OCI-LY7 (cell line): Measurements from ENCODE around the gene RPP25L.

Experiments used
- EZH2phosphoT487 ChIP-seq: fragments of 200-600 bp; sonication (generic); IDR thresholded peaks from 2 replicates; pipeline ENCODE4 v1.6.1; 2018; ENCODE audit warnings: low read depth, borderline replicate concordance, mild to moderate bottlenecking, mixed run types, antibody characterized with exemption, low read length, moderate library complexity, mixed read lengths
- TF ChIP-seq, protein P1 (sequence below): fragments of 200-600 bp; sonication (generic); conservative IDR thresholded peaks from 2 replicates; pipeline ENCODE4 v1.5.1; 2014; ENCODE audit warnings: mild to moderate bottlenecking, antibody characterized with exemption, low read length, moderate library complexity, mixed read lengths

DNA sequence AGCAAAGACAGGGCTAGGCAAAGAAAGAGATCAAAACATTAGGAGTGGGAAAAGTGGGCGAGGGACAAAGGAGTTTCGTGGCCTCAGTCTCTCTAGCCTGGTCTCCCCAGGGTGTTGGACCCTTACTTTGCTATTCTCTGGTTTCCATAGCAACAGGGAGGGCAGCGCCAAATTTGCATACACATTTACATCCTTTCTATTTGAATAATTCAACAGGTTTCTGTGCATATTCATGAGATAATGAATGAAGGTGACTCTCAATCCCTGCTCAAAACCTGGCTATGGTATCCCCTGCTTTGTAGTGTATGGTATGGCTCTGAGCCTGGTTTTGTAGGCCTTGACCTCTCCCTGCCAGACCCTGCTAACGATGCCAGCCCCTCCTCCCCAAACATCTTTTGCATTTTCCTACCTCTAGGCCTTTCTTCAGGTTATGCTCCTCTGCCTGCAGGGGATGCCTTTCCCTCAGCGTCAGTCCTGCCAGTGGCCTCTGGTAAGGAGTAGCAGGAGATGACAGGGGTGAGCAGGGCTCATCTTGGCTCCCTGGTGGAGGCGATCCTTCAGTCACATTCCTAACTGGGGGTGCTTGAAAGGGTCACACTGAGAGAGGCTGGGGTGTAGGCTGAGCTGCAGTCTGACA is 9.8 kb downstream of the RPP25L start:
- TF ChIP-seq, protein P1, sequence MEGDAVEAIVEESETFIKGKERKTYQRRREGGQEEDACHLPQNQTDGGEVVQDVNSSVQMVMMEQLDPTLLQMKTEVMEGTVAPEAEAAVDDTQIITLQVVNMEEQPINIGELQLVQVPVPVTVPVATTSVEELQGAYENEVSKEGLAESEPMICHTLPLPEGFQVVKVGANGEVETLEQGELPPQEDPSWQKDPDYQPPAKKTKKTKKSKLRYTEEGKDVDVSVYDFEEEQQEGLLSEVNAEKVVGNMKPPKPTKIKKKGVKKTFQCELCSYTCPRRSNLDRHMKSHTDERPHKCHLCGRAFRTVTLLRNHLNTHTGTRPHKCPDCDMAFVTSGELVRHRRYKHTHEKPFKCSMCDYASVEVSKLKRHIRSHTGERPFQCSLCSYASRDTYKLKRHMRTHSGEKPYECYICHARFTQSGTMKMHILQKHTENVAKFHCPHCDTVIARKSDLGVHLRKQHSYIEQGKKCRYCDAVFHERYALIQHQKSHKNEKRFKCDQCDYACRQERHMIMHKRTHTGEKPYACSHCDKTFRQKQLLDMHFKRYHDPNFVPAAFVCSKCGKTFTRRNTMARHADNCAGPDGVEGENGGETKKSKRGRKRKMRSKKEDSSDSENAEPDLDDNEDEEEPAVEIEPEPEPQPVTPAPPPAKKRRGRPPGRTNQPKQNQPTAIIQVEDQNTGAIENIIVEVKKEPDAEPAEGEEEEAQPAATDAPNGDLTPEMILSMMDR, result no peak
- TF ChIP-seq EZH2phosphoT487, result no peak
